IMR-90 (cell line): ENCODE measurements around the gene MAP3K9. TPM values are rescaled to one million over a fixed set of nuclear protein-coding genes. Genes with fewer than 3 reads are reported as not detected.
"Not testable (repeated sequence)": the region's sequence is repeated elsewhere in the genome, so short reads cannot be mapped to it uniquely, and the experiment has no call there.

Experiments used
- ATAC-seq: fragments of 200-7000 bp; cut with Tn5 transposase; 2 replicates; pipeline ENCODE4 v1.9.1; 2020; ENCODE audit warnings: low read depth, mild to moderate bottlenecking, moderate library complexity
- BruUV-seq: library from RNA; stranded (reverse); fragments of 400-500 nt; replicated peaks from 2 replicates; lab custom pipeline; 2021; lab: Mats Ljungman, UMichigan
- CTCF ChIA-PET: fragments of 300-600 bp; formaldehyde crosslinking; extraction: SDS; loops from one replicate; lab custom pipeline; 2021; ENCODE audit warnings: antibody characterized with exemption; lab: Yijun Ruan, JAX
- POLR2A ChIA-PET: fragments of 300-600 bp; sonication (Branson Sonifier 250); formaldehyde crosslinking; loops from one replicate; lab custom pipeline; 2022; ENCODE audit warnings: antibody characterized with exemption; ENCODE audit not compliant: unreplicated experiment; lab: Charles Lee
- DNase-seq: peaks from one replicate; pipeline ENCODE4 v3.0.0; 2013
- H2AFZ ChIP-seq: replicated peaks from 2 replicates; pipeline ENCODE3; 2013; ENCODE audit warnings: low read length, mild to moderate bottlenecking; ENCODE audit not compliant: poor library complexity
- H2AK5ac ChIP-seq: 2 replicates; pipeline ENCODE4 v1.6.1; 2013; ENCODE audit warnings: low read depth, low read length, inconsistent platforms
- H2AK9ac ChIP-seq: replicated peaks from 2 replicates; pipeline ENCODE3; 2013; ENCODE audit warnings: mild to moderate bottlenecking, low read depth, low read length, moderate library complexity; ENCODE audit not compliant: poor library complexity
- H2BK120ac ChIP-seq: 2 replicates; pipeline ENCODE4 v1.6.1; 2013; ENCODE audit warnings: low read depth, low read length, inconsistent platforms
- H2BK15ac ChIP-seq: 3 replicates; pipeline ENCODE4 v1.6.1; 2013; ENCODE audit warnings: low read depth, low read length, inconsistent platforms
- H2BK20ac ChIP-seq: 2 replicates; pipeline ENCODE4 v1.6.1; 2013; ENCODE audit warnings: low read depth, mild to moderate bottlenecking, inconsistent platforms, low read length, moderate library complexity
- H2BK5ac ChIP-seq: 2 replicates; pipeline ENCODE4 v1.6.1; 2013; ENCODE audit warnings: mild to moderate bottlenecking, low read depth, low read length, inconsistent platforms; ENCODE audit not compliant: poor library complexity, severe bottlenecking
- H3K14ac ChIP-seq: replicated peaks from 2 replicates; pipeline ENCODE4 v1.6.1; 2013; ENCODE audit warnings: low read depth, low read length, inconsistent platforms
- H3K18ac ChIP-seq: 2 replicates; pipeline ENCODE4 v1.6.1; 2013; ENCODE audit warnings: low read depth, low read length, control low read depth
- H3K23ac ChIP-seq: 2 replicates; pipeline ENCODE4 v1.6.1; 2013; ENCODE audit warnings: low read depth, low read length, inconsistent platforms
- H3K27ac ChIP-seq: 2 replicates; pipeline ENCODE4 v1.5.1; 2013; ENCODE audit warnings: mild to moderate bottlenecking, control low read depth, low read length; ENCODE audit not compliant: insufficient read depth
- H3K27me3 ChIP-seq: 2 replicates; pipeline ENCODE4 v1.6.1; 2013; ENCODE audit warnings: low read length; ENCODE audit not compliant: control insufficient read depth, insufficient read depth
- H3K36me3 ChIP-seq: 2 replicates; pipeline ENCODE4 v1.6.1; 2013; ENCODE audit warnings: low read length, mixed read lengths; ENCODE audit not compliant: control insufficient read depth, insufficient read depth
- H3K4ac ChIP-seq: 2 replicates; pipeline ENCODE4 v1.6.1; 2013; ENCODE audit warnings: low read depth, low read length, inconsistent platforms
- H3K4me1 ChIP-seq: 2 replicates; pipeline ENCODE4 v1.6.1; 2013; ENCODE audit warnings: low read length, mixed read lengths; ENCODE audit not compliant: control insufficient read depth, insufficient read depth
- H3K4me2 ChIP-seq: 2 replicates; pipeline ENCODE4 v1.6.1; 2013; ENCODE audit warnings: low read depth, mild to moderate bottlenecking, control low read depth, low read length, moderate library complexity
- H3K4me3 ChIP-seq: 2 replicates; pipeline ENCODE4 v1.5.1; 2013; ENCODE audit warnings: low read depth, mild to moderate bottlenecking, control low read depth, low read length, moderate library complexity; ENCODE audit not compliant: insufficient read depth
- H3K56ac ChIP-seq: 2 replicates; pipeline ENCODE4 v1.6.1; 2013; ENCODE audit warnings: low read length, inconsistent platforms; ENCODE audit not compliant: insufficient read depth; ENCODE audit errors: extremely low read depth
- H3K79me1 ChIP-seq, 2 experiments: 2 replicates each; pipeline ENCODE4 v1.6.1; 2013; ENCODE audit warnings: low read length in 2 of 2, inconsistent platforms in 1 of 2, low read depth in 1 of 2
- H3K9ac ChIP-seq: 2 replicates; pipeline ENCODE4 v1.6.1; 2013; ENCODE audit warnings: low read depth, low read length, control low read depth
- H3K9me1 ChIP-seq: 2 replicates; pipeline ENCODE4 v1.6.1; 2013; ENCODE audit warnings: low read length, inconsistent platforms; ENCODE audit not compliant: insufficient read depth
- H3K9me3 ChIP-seq: 2 replicates; pipeline ENCODE4 v1.6.1; 2013; ENCODE audit warnings: low read length; ENCODE audit not compliant: control insufficient read depth, insufficient read depth
- H4K20me1 ChIP-seq: 2 replicates; pipeline ENCODE4 v1.6.1; 2013; ENCODE audit warnings: low read length, inconsistent platforms; ENCODE audit not compliant: insufficient read depth
- H4K5ac ChIP-seq: 2 replicates; pipeline ENCODE4 v1.6.1; 2013; ENCODE audit warnings: mild to moderate bottlenecking, low read depth, low read length, control low read depth
- H4K8ac ChIP-seq, 2 experiments: 2 replicates each; pipeline ENCODE4 v1.6.1; 2013; ENCODE audit warnings: low read depth in 2 of 2, low read length in 2 of 2, control low read depth in 1 of 2, inconsistent platforms in 1 of 2
- H4K91ac ChIP-seq: 2 replicates; pipeline ENCODE4 v1.6.1; 2013; ENCODE audit warnings: low read depth, low read length, inconsistent platforms; ENCODE audit not compliant: insufficient read depth
- WGBS, 2 experiments: methylation state at CpG; one replicate each; pipeline versions ENCODE4 v1.1.5 to v1.1.7; 2013; ENCODE audit warnings: missing lambda C conversion rate in 2 of 2; ENCODE audit not compliant: insufficient read length in 1 of 2; ENCODE audit errors: extremely low coverage in 2 of 2; 5-methylcytosine and 5-hydroxymethylcytosine counted together
- dilution Hi-C: fragments of 300-500 bp; cut with HindIII; formaldehyde crosslinking; loops from one replicate; pipeline ENCODE4 v1.14.3; 2018; ENCODE audit warnings: low sequenced_read_pairs; ENCODE audit not compliant: unreplicated experiment
- in situ Hi-C: fragments of 300-500 bp; cut with MboI; formaldehyde crosslinking; loops from 3 replicates; pipeline ENCODE4 v1.14.3; 2019; ENCODE audit warnings: low sequenced_read_pairs, inconsistent platforms, mixed read lengths
- intact Hi-C: fragments of 100-400 bp; cut with micrococcal nuclease; formaldehyde crosslinking; loops from 2 replicates; pipeline ENCODE4 v1.10.0; 2022
- polyA plus RNA-seq, 3 experiments: library from polyadenylated mRNA; depleted of rRNA; stranded (reverse); fragments of >200 nt; gene quantifications; 2 replicates each; pipeline ENCODE4 v1.2.3, GENCODE V29; 2012; ENCODE audit warnings: low replicate concordance in 1 of 3
- total RNA-seq: library from RNA; depleted of rRNA; stranded (reverse); fragments of >200 nt; gene quantifications from 2 replicates; pipeline ENCODE4 v1.2.3, GENCODE V29; 2012

MAP3K9 gene
- total and polyA plus RNA-seq, 2 of the 4 experiments (the other 2 are of a cell fraction), result 0.17 to 0.18 TPM

GRCh38 chr14:70853658-70854057, 44.3 kb upstream of the MAP3K9 start:
- H3K4me2 ChIP-seq, POLR2A ChIA-PET, H2BK20ac ChIP-seq, DNase-seq, H3K14ac ChIP-seq, H3K4me1 ChIP-seq, intact Hi-C loops, H4K91ac ChIP-seq, H4K20me1 ChIP-seq, H3K56ac ChIP-seq, H2BK5ac ChIP-seq, H2BK120ac ChIP-seq, H4K8ac ChIP-seq, H3K4me3 ChIP-seq, BruUV-seq, ATAC-seq, H2AFZ ChIP-seq, H3K18ac ChIP-seq, H2BK15ac ChIP-seq, H3K79me1 ChIP-seq, H2AK5ac ChIP-seq, dilution Hi-C loops, H3K36me3 ChIP-seq, H3K27me3 ChIP-seq, H3K23ac ChIP-seq, H4K5ac ChIP-seq, H3K9me3 ChIP-seq, in situ Hi-C loops, H3K4ac ChIP-seq, H3K27ac ChIP-seq, H2AK9ac ChIP-seq, CTCF ChIA-PET, H3K9me1 ChIP-seq, H3K9ac ChIP-seq: not testable (repeated sequence)
- no CpG with 5 or more reads among the region's 3 CpGs for WGBS, 2 experiments
